Peyer's patch (tissue), 4 donors: ENCODE results near the gene RALGPS2. TPM values are rescaled to one million over a fixed set of nuclear protein-coding genes. Genes with fewer than 3 reads are reported as not detected.

Experiments used
- DNase-seq, 3 donors: peaks; one replicate each; pipeline ENCODE4 v3.0.0-alpha.2; 2017 to 2019
- H3K27ac ChIP-seq, 4 donors: fragments of 200-600 bp; sonication (generic); one replicate each; pipeline ENCODE4 v1.5.1; 2016 to 2019
- H3K27me3 ChIP-seq, 2 donors: fragments of 200-600 bp; sonication (generic); one replicate each; pipeline ENCODE4 v1.5.1; 2019
- H3K36me3 ChIP-seq, 3 donors: fragments of 200-600 bp; sonication (generic); one replicate each; pipeline ENCODE4 v1.5.1; 2016 to 2019
- H3K4me1 ChIP-seq, 4 donors: fragments of 200-600 bp; sonication (generic); one replicate each; pipeline ENCODE4 v1.5.1; 2016 to 2019
- H3K4me3 ChIP-seq, 4 donors: fragments of 200-600 bp; sonication (generic); 1 replicate in 3 of 4; 2 replicates in 1 of 4; pipeline ENCODE4 v1.5.1; 2016 to 2019; ENCODE audit warnings: mild to moderate bottlenecking in 1 of 4
- H3K9me3 ChIP-seq, 4 donors: fragments of 200-600 bp; sonication (generic); one replicate each; pipeline ENCODE4 v1.5.1; 2016 to 2019; ENCODE audit warnings: mild to moderate bottlenecking in 1 of 4
- POLR2A ChIP-seq, 2 donors: fragments of 450-650 bp; IDR thresholded peaks; one replicate each; pipeline ENCODE4 v1.5.1; 2017; ENCODE audit warnings: antibody characterized with exemption in 2 of 2, mild to moderate bottlenecking in 2 of 2, moderate library complexity in 2 of 2
- total RNA-seq, 4 donors: library from RNA; depleted of rRNA; stranded (reverse); fragments of >200 nt; gene quantifications; one replicate each; pipeline ENCODE4 v1.1.0, GENCODE V29; 2016
- TF ChIP-seq, protein P1 (sequence below), 6 experiments: fragments of 450-650 bp in 4 of 6; fragments of 200-600 bp in 2 of 6; sonication (generic) in 1 of 6; IDR thresholded peaks; one replicate each; pipeline ENCODE4 v1.5.1; 2017 to 2019; ENCODE audit warnings: antibody characterized with exemption in 6 of 6, mild to moderate bottlenecking in 3 of 6, moderate library complexity in 1 of 6

Gene RALGPS2
- total RNA-seq, 4 donors from 2014 or later: 25.8 to 102 (median 40.6) TPM

DNA sequence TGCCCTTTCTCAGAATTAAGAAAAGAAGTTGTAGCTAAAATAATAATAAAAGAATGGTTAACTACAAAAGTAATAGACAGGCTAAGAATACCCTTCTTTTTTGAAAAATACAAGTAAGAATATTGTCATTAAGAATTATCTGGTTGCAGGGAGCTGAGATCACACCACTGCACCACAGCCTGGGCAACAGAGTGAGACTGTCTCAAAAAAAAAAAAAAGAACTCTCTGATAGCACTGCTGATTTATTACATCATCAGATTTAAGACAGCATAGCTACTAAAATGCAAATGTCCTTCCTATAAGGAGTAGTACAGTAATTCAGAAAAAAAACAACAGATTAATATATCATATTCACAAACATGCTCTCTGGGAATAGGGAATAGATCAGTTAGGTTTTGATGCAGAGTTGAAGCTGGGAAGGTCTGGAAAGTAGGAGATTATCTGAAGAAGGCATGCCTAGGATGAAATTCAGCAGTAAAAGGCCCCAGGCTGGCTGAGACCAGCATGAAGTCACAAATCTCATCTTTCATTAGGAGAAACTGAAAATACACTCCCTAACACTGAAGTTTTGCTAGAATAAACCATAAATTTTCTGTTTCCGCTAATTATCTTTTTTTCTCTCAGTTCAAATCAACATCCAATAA is 176.6 kb downstream of the RALGPS2 start:
- Histone ChIP-seq H3K4me1 (no peaks in the 10 kb centered on the region), H3K36me3 (peaks cover 0 to 11% (median 2%) of the 10 kb centered on the region in 3 donors), H3K9me3 (no peaks in the 10 kb centered on the region), H3K27me3 (no peaks in the 10 kb centered on the region), H3K27ac (no peak overlapping the region), H3K4me3 (no peak overlapping the region)
- no peak for DNase-seq
- TF ChIP-seq, protein P1, sequence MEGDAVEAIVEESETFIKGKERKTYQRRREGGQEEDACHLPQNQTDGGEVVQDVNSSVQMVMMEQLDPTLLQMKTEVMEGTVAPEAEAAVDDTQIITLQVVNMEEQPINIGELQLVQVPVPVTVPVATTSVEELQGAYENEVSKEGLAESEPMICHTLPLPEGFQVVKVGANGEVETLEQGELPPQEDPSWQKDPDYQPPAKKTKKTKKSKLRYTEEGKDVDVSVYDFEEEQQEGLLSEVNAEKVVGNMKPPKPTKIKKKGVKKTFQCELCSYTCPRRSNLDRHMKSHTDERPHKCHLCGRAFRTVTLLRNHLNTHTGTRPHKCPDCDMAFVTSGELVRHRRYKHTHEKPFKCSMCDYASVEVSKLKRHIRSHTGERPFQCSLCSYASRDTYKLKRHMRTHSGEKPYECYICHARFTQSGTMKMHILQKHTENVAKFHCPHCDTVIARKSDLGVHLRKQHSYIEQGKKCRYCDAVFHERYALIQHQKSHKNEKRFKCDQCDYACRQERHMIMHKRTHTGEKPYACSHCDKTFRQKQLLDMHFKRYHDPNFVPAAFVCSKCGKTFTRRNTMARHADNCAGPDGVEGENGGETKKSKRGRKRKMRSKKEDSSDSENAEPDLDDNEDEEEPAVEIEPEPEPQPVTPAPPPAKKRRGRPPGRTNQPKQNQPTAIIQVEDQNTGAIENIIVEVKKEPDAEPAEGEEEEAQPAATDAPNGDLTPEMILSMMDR (IDR thresholded peaks at IDR 0.05): no peak
- TF ChIP-seq POLR2A (IDR thresholded peaks at IDR 0.05): no peak

DNA sequence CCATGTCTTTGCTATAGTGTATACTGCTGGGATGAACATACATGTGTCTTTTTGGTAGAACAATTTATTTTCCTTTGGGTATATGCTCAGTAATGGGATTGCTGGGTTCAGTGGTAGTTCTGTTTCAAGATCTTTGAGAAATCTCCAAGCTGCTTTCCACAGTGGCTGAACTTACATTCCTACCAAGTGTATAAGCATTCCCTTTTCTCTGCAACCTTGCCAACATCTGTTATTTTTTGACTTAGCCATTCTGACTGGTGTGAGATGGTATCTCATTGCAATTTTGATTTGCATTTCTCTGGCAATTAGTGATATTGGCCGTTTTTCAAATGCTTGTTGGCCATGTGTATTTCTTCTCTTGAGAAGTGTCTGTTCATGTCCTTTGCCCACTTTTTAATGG is 183.3 kb downstream of the RALGPS2 start:
- no peak overlapping the region for H3K4me3 ChIP-seq
- H3K36me3 ChIP-seq: peaks cover 0 to 30% (median 0%) of the 10 kb centered on the region in 3 donors
- H3K9me3 ChIP-seq: no peaks in the 10 kb centered on the region
- no peaks in the 10 kb centered on the region for H3K27me3 ChIP-seq
- no peak overlapping the region for H3K27ac ChIP-seq
- H3K4me1 ChIP-seq: no peaks in the 10 kb centered on the region
- TF ChIP-seq, protein P1 (IDR thresholded peaks at IDR 0.05): no peak
- TF ChIP-seq POLR2A (IDR thresholded peaks at IDR 0.05): no peak
- DNase-seq: no peak

DNA sequence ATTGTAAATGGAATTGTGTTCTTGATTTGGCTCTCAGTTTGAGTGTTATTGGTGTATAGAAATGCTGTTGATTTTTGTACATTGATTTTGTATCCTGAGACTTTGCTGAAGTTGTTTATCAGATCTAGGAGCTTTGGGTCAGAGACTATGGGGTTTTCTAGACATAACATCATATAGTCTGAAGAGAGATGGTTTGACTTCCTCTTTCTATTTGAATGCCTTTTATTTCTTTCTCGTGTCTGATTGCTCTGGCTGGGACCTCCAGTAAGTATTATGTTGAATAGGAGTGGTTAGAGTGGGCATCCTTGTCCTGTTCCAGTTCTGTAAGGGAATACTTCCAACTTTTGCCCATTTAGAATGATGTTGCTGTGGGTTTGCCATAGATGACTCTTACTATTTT is 185.0 kb downstream of the RALGPS2 start:
- H3K4me1 ChIP-seq: no peaks in the 10 kb centered on the region
- no peak for TF ChIP-seq POLR2A (IDR thresholded peaks at IDR 0.05)
- TF ChIP-seq, protein P1 (IDR thresholded peaks at IDR 0.05): no peak
- no peak overlapping the region for H3K27ac ChIP-seq
- no peaks in the 10 kb centered on the region for H3K9me3 ChIP-seq
- H3K27me3 ChIP-seq: no peaks in the 10 kb centered on the region
- no peak overlapping the region for H3K4me3 ChIP-seq
- DNase-seq: no peak
- H3K36me3 ChIP-seq: peaks cover 0 to 36% (median 0%) of the 10 kb centered on the region in 3 donors

DNA sequence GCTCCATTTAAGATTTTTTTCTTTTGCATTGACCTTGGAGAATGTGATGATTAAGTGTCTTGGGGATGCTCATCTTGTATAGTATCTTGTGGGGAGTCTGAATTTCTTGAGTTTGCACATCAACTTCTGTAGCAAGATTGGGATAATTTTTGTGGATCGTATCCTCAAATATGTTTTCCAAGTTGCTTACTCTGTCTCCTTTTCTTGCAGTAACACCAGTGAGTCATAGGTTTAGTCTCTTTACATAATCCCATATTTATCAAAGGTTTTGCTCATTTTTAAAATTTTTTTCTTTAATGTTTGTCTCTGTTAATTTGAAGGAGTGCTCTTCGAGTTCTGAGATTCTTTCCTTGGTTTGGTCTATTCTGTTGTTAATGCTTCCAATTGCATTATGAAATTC is 187.6 kb downstream of the RALGPS2 start:
- Histone ChIP-seq H3K36me3 (peaks cover 0 to 16% (median 0%) of the 10 kb centered on the region in 3 donors), H3K4me1 (no peaks in the 10 kb centered on the region), H3K4me3 (no peak overlapping the region), H3K9me3 (no peaks in the 10 kb centered on the region), H3K27ac (no peak overlapping the region), H3K27me3 (no peaks in the 10 kb centered on the region)
- TF ChIP-seq, protein P1 (IDR thresholded peaks at IDR 0.05): no peak
- TF ChIP-seq POLR2A (IDR thresholded peaks at IDR 0.05): no peak
- DNase-seq: no peak

DNA sequence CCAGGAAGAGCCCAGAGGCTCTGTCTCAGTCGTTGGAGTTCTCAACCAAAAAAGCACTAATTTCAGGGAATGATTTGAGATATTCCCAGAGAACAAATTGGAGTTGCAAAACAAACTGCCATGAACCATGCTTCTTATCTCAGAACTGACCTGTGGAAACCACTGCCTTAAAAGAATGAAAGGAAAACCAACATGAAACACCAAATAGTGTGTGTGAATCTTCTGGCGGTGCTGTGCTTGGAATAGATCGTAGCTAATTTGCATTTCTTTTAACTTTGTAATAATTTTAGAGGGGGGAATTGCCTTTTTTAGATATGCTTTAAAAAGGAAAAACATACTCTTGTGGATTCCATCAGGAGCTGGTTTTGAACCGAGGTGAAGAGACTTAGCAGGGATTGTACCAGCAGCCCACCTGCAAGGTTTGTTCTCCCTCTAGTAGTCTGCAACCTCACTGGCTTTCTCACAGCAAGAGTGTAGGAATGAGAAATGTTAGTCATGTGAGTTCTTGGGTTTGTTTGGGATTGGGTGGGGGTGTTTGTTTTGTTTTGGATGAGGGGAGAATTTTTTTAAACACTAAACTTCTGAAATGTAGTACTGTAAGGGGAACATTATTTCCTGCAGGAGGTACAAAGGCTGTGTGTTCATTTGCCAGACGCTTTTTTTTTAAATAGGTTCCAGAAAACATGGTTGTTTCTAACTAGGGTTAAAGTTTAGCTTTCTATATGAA is 191.6 kb downstream of the RALGPS2 start:
- Histone ChIP-seq H3K27ac (no peak overlapping the region), H3K9me3 (no peaks in the 10 kb centered on the region), H3K36me3 (peaks cover 0 to 7% (median 0%) of the 10 kb centered on the region in 3 donors), H3K27me3 (no peaks in the 10 kb centered on the region), H3K4me3 (no peak overlapping the region), H3K4me1 (no peaks in the 10 kb centered on the region)
- TF ChIP-seq, protein P1 (IDR thresholded peaks at IDR 0.05): no peak
- TF ChIP-seq POLR2A (IDR thresholded peaks at IDR 0.05): no peak
- no peak for DNase-seq
